ENCODE measurements around the gene APC2. TPM values are rescaled to one million over a fixed set of nuclear protein-coding genes. Genes with fewer than 3 reads are reported as not detected.

The APC2 gene
- total RNA-seq, 1 donor from 2014 or later, result 0.15 TPM

- intact Hi-C loops (cut with micrococcal nuclease), result no loop called here
These were observed 20.2 kb upstream of the APC2 start for GRCh38 chr19:1429750-1430149.

- intact Hi-C loops (cut with micrococcal nuclease), result no loop called here
These were observed 19.7 kb upstream of the APC2 start for GRCh38 chr19:1430246-1430645.

DNA sequence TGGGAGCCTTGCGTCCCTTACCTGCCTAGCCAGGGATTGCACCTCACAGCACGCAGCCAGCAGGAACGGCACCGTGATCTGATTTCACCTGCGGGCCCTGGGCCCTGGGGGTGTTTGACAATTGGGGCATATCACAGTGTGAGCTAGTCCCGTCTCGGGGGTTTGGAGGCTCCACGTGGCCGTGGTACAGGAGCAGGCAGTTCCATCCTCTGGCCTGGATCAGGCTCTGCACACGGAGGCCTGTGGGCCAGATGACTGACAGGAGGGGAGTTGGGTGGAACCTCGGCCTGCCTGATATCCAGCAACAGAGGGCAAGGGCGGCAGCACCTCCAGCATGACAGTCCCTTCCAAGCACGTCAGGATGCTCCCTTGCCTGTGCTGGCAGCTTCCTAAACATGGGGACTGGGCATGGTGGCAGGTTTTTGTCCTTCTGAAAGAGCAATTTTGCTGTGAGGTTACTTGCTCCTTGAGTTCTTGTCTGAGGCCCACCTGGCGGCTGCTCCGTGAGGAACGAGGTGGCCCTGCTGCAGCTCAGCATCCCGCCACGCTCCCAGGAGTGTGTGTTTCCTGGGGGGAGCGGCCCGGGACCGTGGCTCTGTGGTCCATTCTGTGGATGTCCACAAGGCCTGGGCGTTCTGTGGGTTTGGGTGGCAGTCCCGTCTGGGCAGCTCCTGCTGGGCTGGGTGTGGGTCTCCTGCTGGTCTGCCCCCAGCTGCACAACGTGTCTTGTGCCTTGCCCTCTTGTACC, 18.0 kb upstream of the APC2 start:
- intact Hi-C loops (cut with micrococcal nuclease), result no loop called here

DNA sequence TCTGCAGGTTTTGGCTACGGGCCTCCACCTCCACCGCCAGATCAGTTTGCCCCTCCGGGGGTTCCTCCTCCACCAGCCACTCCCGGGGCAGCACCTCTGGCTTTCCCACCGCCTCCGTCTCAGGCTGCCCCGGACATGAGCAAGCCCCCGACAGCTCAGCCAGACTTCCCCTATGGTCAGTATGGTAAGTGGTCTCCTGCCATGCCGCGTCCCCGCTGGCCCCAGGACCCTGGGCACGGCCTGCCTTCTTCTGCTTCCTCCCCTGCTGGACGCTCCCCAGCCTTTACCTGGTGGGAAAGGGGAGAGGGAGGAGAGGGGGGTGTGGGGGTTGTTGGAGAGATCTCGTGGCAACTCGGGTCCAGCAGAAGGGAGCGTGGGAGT, 17.4 kb upstream of the APC2 start:
- intact Hi-C loops (cut with micrococcal nuclease), result no loop called here

- intact Hi-C loops (cut with micrococcal nuclease), result no loop called here
These were observed 16.5 kb upstream of the APC2 start for GRCh38 chr19:1433119-1434039.

- intact Hi-C loops (cut with micrococcal nuclease), result no loop called here
These were observed 15.9 kb upstream of the APC2 start for GRCh38 chr19:1434040-1434366.

DNA sequence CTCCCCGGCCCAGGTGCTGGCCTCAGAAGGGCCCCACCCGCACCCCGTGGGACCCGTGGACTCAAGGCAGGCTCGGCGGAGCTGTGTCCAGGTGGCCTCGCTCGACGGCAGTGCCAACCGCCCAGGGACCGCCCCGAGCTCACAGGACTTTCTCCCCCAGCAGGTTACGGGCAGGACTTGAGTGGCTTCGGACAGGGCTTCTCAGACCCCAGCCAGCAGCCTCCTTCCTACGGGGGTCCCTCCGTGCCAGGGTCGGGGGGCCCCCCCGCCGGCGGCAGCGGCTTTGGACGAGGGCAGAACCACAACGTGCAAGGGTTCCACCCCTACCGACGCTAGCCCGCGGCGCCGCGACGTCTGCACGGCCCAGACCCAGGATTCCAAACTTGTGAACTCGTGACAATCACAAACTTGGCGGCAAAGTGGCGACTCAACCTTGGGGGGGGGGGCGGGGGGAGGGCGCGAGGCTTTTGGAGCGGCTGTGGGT, 15.3 kb upstream of the APC2 start:
- intact Hi-C loops (cut with micrococcal nuclease), result no loop called here

DNA sequence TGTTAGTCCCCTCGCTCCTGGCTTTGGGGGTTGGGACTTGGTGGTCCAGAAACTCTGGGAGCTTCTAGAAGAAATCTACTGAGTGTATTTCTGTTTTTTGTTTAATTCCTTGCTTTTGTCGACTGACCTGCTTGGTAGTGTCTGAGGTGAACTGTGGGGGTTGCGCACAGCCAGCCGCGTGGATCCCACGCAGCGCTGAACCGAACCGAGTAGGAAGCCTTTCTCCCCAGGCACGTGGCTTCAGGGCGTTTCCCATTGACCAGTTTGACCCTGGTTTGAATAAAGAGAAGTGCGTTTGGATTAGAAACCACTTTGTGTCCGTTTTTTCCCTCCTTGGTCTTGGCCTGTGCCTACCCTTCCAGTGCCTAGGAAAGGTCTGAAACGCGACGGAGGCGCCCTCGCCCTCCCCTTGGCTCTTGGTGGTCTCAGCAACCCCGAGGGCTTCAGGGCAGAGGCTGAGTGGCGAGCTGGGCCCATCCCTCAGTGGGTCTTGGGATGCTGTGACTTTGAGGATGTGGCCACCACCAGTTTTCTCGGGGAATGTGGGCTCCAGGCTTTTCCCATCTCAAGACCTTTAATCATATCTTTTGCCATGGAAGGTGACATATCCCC, 14.4 kb upstream of the APC2 start:
- intact Hi-C loops (cut with micrococcal nuclease), result no loop called here

DNA sequence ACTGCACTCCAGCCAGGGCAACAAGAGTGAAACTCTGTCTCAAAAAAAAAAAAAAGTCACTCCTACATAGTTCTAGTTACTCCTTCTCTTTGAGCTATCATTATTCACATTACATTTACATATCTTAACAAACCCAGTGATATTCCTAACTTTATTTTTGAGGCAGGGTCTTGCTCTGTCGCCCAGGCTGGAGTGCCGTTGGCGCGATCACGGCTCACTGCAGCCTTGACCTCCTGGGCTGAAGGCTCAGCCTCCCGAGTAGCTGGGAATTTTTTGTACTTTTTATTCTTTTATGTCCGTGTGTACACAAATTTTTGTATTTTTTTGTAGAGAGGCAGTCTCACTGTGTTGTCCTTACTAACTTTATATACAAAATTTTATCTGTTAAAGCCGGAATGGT, 12.3 kb upstream of the APC2 start:
- intact Hi-C loops (cut with micrococcal nuclease), result loop anchor here (1.0 to 2.0 kb wide), 8 partner anchors 30 to 640 kb away; partner anchors contain the start of genes C19orf25, CIRBP, DAZAP1 and NDUFS7

GRCh38 chr19:1438035-1438932, 11.6 kb upstream of the APC2 start, which contains the start of gene RPS15:
Gene RPS15 (plus strand): TSS chr19:1438396. CDS start chr19:1438426, 30 bp downstream.
- intact Hi-C loops (cut with micrococcal nuclease), result loop anchor here (1.0 to 2.0 kb wide), 8 partner anchors 31 to 641 kb away; partner anchors contain the start of genes C19orf25, CIRBP, DAZAP1 and NDUFS7

- intact Hi-C loops (cut with micrococcal nuclease), result loop anchor here (1.0 to 2.0 kb wide), 8 partner anchors 32 to 642 kb away; partner anchors contain the start of genes C19orf25, CIRBP, DAZAP1 and NDUFS7
These were observed 11.0 kb upstream of the APC2 start for GRCh38 chr19:1438933-1439354.

GRCh38 chr19:1439525-1440417, 10.2 kb upstream of the APC2 start:
- intact Hi-C loops (cut with micrococcal nuclease), result loop anchor here (2.0 kb wide), 3 partner anchors 31 to 171 kb away; partner anchors contain the start of genes C19orf25 and CIRBP

- intact Hi-C loops (cut with micrococcal nuclease), result no loop called here
These were observed 9.5 kb upstream of the APC2 start for GRCh38 chr19:1440418-1440801.

GRCh38 chr19:1441022-1441426, 8.9 kb upstream of the APC2 start:
- intact Hi-C loops (cut with micrococcal nuclease), result no loop called here

DNA sequence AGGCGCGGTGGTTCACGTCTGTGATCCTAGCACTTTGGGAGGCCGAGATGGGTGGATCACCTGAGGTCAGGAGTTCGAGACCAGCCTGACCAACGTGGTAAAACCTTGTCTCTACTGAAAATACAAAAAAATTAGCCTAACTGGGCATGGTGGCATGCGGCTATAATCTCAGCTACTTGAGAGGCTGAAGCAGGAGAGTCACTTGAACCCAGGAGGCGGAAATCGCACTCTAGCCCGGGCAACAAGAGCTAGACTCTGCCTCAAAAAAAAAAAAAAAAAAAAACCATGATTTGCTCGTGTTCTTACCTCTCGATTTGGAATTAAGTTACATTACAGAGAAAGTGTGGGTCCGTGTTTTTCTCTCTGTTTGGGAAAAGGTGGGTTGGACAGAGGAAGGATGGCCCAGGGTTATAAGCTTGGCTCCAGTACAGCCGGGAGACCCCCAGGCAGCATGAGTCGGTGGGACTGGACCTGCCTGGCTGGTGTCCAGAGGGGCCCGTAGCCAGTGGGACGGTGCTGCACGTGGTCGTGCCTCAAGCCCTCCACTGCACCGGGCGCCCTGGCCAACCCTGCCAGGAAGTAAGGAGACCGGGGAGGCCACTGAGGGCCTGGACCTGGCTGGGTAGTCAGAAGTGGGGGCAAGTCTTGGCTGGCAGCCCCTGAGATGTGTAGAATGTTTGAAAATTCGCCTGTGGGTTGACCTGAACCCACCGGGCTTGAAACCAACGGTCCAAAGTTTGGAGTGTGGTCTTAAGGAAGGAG, 8.1 kb upstream of the APC2 start:
- intact Hi-C loops (cut with micrococcal nuclease), result no loop called here

DNA sequence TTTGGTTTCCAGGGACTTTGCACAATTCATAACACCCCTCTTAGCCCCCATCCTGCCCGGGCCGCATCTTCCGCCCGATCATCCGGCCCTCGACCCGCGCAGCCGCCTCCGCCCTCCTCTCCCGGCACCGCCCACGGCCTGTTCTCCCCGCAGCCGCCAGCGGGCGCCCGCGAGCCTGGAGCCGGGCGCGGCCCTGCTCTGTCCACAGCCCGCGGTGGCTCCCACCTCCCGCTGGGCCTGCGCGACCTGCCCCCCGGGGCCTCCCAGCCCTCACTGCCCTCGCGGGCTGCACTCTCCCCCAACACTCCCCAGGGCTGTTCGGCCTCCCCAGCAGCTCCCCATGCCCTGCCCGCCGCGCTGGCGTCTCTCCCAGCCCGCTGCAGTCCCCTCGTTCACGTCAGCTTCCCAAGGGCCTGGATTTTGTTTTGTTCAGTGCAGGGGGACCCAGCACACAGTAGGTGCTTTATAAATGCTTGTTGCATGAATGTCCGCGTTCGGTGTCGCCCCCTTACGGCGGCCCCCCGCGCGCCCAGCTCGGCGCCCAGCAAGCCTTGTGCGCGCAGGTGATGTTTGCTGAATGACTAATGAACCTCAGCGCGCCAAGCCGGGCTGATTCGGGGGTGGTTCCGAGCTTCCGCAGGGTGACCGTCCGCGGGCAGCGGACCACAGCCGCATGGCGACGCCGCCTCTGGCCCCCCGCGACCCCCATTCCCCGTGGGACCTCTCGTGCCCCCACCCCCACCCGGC, 4.6 kb upstream of the APC2 start:
- intact Hi-C loops (cut with micrococcal nuclease), result loop anchor here (2.0 kb wide), 2 partner anchors 67 to 167 kb away; partner anchors contain the start of gene ADAMTSL5

DNA sequence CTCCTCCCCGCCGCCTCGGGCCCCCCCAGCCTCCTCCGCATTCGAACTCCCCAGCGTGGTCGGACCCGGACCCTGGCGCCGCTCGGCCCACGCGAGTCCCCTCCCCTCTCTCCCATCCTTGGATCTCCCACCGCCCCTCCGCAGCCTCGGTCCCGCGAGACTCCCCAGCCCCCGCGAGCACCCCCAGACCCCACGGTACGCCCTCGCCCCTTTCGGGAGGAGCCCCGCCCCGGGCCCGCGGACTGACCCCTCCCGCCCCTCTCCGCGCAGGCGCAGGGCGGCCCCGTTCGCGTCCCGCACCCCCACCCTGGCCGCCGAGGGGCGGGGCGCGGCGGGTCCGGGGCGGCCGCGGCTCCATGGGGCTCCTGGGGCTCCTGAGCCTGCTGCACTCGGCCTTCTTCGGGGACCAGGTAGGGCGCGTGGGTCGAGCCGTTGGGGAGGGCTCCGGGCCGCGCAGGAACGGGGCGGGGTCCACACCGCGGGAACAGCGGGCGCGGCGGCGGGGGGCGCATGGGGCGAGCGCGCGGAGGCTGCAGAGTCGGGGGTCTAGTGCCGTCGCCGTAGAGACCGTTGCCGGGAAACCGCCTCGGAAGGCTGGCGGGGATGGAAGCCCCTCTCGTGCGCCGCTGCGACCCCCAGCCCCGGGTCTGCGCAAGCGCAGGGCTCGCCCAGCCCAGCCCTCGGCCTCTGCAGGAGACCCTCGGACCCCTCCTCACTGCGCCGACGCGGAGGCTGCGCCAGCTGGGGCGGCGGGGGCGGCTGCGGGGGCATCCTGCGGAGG, 3.8 kb upstream of the APC2 start:
- intact Hi-C loops (cut with micrococcal nuclease), result loop anchor here (2.0 kb wide), 2 partner anchors 67 to 167 kb away; partner anchors contain the start of gene ADAMTSL5

Data from T-helper 1 cell treated with Interleukin-12 subunit alpha and Interleukin-12 subunit beta and Interleukin-4 antibody, amounts not matched to agents 30 ng/mL and 1 ng/mL, for 36 hours (primary cell).